ENCODE measurements around the gene SSH2. TPM values are rescaled to one million over a fixed set of nuclear protein-coding genes. Genes with fewer than 3 reads are reported as not detected.

The SSH2 gene
- total and polyA plus RNA-seq, 9 of the 15 experiments (the other 6 are each of a cell fraction or from before 2014, with no cell fraction given): 3.9 to 16.1 (median 10.2) TPM

DNA sequence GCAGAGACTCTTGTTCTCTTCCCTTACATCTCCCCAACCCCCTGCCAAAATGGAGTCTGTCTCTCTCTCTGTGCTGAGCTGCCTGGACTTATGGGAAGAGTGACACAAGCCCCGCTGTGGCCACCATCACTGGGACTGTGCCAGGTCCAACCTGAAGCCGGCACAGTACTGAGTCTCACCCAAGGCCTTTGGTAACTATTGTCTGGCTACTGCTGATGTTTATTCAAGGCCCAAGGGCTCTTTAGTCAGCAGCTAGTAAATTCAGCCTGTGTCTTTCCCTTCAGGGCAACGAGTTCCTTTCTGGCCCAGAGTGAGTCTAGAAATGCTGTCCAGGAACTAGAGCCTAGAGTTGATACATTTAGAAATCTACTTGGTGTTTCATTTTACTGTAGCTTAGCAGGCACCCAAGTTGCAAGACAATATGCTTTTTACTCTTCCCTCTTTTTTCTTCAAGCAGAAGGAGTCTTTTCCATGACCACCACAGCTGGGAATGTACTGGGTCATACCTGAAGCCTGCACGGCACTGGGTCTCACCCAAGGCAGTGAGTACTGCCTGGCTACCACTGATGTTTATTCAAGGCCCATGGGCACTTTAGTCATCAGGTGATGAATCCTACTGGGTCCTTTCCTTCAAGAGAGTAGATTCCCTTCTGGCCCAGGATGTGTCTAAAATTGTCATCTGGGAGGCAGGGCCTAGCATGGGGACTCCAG lies 29.1 kb upstream of the SSH2 start:
- no peak overlapping the region for H3K9ac ChIP-seq (ENCODE audit: insufficient read depth in 1 of 2, low read depth in 2 of 2, low read length in 2 of 2)
- POLR2A ChIA-PET: interaction anchor here (0.9 kb wide), 1 partner anchor 9 kb away, joined by 3 read pairs; no protein-coding TSS in a partner anchor
- DNase-seq (ENCODE audit: extremely low read depth in 1 of 4, low spot score in 3 of 4): no peak
- 9% methylated on average over 4 of the region's 4 CpGs for WGBS (ENCODE audit: insufficient coverage, low coverage, missing lambda C conversion rate)
- H2AFZ ChIP-seq (ENCODE audit: low read depth, low read length): 0 out of 2 replicates have a peak overlapping the region, but pooled peaks have one; percentile 24
- ATAC-seq: no peak
- no peak for FAIRE-seq
- no peak overlapping the region for H3K27ac ChIP-seq (ENCODE audit: extremely low read depth, low read depth, low read length)
- H3K27me3 ChIP-seq (ENCODE audit: control insufficient read depth in 2 of 2, insufficient read depth in 2 of 2, low read length in 2 of 2): no peaks in the 10 kb centered on the region
- H3K4me1 ChIP-seq (replicated peaks in 1 of 2; ENCODE audit: control insufficient read depth in 2 of 2, insufficient read depth in 2 of 2, low read length in 2 of 2): no peaks in the 10 kb centered on the region; a peak in 1 of 5 replicates
- H3K4me3 ChIP-seq: no peak overlapping the region
- no peaks in the 10 kb centered on the region for H3K9me1 ChIP-seq (ENCODE audit: control insufficient read depth, insufficient read depth, low read length)
- in situ Hi-C loops (cut with MboI): no loop called here
- no TSS peak for BruUV-seq (replicated peaks)
- no peaks in the 10 kb centered on the region for H3K9me3 ChIP-seq (replicated peaks; ENCODE audit: control insufficient read depth, insufficient read depth, low read depth, low read length)
- CTCF ChIA-PET (ENCODE audit: low intra/inter-chr PET ratio): no interaction called here
- H4K20me1 ChIP-seq (replicated peaks; ENCODE audit: control insufficient read depth, insufficient read depth, low read length): no peaks in the 10 kb centered on the region
- no peak overlapping the region for H3K4me2 ChIP-seq (ENCODE audit: insufficient read depth, low read length)
- H3K36me3 ChIP-seq (ENCODE audit: control insufficient read depth, insufficient read depth, low read length): no peaks in the 10 kb centered on the region
- H3K79me2 ChIP-seq (ENCODE audit: control insufficient read depth, insufficient read depth, low read length): no peaks in the 10 kb centered on the region
- intact Hi-C loops (cut with micrococcal nuclease): no loop called here
- no peak for TF ChIP-seq XRCC3 (IDR thresholded peaks at IDR 0.05)
- TF ChIP-seq, protein P1, sequence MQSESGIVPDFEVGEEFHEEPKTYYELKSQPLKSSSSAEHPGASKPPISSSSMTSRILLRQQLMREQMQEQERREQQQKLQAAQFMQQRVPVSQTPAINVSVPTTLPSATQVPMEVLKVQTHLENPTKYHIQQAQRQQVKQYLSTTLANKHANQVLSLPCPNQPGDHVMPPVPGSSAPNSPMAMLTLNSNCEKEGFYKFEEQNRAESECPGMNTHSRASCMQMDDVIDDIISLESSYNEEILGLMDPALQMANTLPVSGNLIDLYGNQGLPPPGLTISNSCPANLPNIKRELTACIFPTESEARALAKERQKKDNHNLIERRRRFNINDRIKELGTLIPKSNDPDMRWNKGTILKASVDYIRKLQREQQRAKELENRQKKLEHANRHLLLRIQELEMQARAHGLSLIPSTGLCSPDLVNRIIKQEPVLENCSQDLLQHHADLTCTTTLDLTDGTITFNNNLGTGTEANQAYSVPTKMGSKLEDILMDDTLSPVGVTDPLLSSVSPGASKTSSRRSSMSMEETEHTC (IDR thresholded peaks at IDR 0.05): no peak
- TF ChIP-seq SIRT6 (IDR thresholded peaks at IDR 0.05; ENCODE audit: low read depth, low read length): no peak
- TF ChIP-seq KDM1A (IDR thresholded peaks at IDR 0.05): no peak
- TF ChIP-seq CHD4 (IDR thresholded peaks at IDR 0.05; ENCODE audit: insufficient read depth, insufficient replicate concordance, low read depth, low read length, poor library complexity, severe bottlenecking): no peak
- no peak for TF ChIP-seq MTF1 (CRISPR knock-in tag; IDR thresholded peaks at IDR 0.05; ENCODE audit: borderline replicate concordance)
- no peak for TF ChIP-seq ZNF41 (CRISPR knock-in tag; conservative IDR thresholded peaks at IDR 0.05)
- no peak for TF ChIP-seq ZNF408 (CRISPR knock-in tag; IDR thresholded peaks at IDR 0.05; ENCODE audit: low read depth)
- TF ChIP-seq, protein P2, sequence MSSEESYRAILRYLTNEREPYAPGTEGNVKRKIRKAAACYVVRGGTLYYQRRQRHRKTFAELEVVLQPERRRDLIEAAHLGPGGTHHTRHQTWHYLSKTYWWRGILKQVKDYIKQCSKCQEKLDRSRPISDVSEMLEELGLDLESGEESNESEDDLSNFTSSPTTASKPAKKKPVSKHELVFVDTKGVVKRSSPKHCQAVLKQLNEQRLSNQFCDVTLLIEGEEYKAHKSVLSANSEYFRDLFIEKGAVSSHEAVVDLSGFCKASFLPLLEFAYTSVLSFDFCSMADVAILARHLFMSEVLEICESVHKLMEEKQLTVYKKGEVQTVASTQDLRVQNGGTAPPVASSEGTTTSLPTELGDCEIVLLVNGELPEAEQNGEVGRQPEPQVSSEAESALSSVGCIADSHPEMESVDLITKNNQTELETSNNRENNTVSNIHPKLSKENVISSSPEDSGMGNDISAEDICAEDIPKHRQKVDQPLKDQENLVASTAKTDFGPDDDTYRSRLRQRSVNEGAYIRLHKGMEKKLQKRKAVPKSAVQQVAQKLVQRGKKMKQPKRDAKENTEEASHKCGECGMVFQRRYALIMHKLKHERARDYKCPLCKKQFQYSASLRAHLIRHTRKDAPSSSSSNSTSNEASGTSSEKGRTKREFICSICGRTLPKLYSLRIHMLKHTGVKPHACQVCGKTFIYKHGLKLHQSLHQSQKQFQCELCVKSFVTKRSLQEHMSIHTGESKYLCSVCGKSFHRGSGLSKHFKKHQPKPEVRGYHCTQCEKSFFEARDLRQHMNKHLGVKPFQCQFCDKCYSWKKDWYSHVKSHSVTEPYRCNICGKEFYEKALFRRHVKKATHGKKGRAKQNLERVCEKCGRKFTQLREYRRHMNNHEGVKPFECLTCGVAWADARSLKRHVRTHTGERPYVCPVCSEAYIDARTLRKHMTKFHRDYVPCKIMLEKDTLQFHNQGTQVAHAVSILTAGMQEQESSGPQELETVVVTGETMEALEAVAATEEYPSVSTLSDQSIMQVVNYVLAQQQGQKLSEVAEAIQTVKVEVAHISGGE (CRISPR knock-in tag; IDR thresholded peaks at IDR 0.05): no peak
- TF ChIP-seq CBX3 (IDR thresholded peaks at IDR 0.05; ENCODE audit: borderline replicate concordance in 1 of 2, low read length in 2 of 2): no peak
- TF ChIP-seq ESRRA (IDR thresholded peaks at IDR 0.05; ENCODE audit: borderline replicate concordance, low read depth): no peak
- TF ChIP-seq ZNF589 (CRISPR knock-in tag; IDR thresholded peaks at IDR 0.05; ENCODE audit: low read depth): no peak
- no peak for TF ChIP-seq ZNF232 (CRISPR knock-in tag; IDR thresholded peaks at IDR 0.05)
- no peak for TF ChIP-seq SMARCE1 (IDR thresholded peaks at IDR 0.05)
- TF ChIP-seq KLF16 (IDR thresholded peaks at IDR 0.05): no peak
- TF ChIP-seq SRSF9 (IDR thresholded peaks at IDR 0.05; ENCODE audit: borderline replicate concordance, low read depth, low read length): no peak
- TF ChIP-seq PRPF4 (IDR thresholded peaks at IDR 0.05; ENCODE audit: insufficient read depth, low read depth, low read length, poor library complexity, severe bottlenecking): no peak
- TF ChIP-seq HMG20A (CRISPR knock-in tag; conservative IDR thresholded peaks at IDR 0.05): no peak
